ENCODE data around the gene ELMOD1.

Gene ELMOD1

GRCh38 chr11:107583629-107584195 lies 7.2 kb upstream of the ELMOD1 start:
- no peak for DNase-seq (ENCODE audit: low read depth)

GRCh38 chr11:107587306-107587979 lies 3.5 kb upstream of the ELMOD1 start:
- DNase-seq (ENCODE audit: low read depth), result no peak

GRCh38 chr11:107591378-107592230 lies 657 bp downstream of the ELMOD1 start:
- DNase-seq (ENCODE audit: low read depth), result no peak

DNA sequence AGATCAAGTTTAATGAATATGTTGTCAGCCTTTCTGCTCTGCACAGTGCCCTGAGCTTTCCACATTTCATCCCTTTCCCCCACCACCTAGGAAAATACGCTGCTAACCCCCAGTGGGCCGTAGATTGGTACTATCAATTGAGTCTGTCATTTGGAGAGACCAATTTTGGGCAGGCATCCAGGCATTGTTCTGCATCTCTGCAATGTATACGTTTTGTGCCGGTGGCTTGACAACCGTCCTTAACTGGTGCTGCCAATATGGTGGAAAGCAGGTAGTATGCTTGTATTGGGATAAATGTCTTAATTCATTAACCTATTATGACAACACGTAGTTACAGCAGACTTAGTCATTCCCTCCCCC lies 1.3 kb downstream of the ELMOD1 start:
- DNase-seq (ENCODE audit: low read depth), result no peak

DNA sequence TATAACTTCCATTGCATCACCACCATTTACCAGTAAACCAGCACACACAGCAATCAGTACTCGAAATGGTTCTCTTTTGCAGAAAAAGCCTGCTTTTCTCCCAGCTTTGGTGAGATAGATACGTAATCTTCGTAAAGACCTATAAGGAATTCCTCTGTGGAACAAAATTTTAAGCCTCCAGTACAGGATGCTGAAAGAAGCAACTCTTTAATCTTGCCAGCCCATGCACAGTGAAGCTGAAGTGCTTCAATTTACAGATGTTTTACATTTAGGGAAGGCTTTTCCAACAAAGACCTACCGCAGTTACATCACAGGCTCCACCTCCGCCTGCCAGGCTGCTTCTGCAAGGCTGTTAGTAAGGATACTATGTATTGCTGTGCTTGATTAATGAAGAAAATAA lies 1.9 kb downstream of the ELMOD1 start:
- no peak for DNase-seq (ENCODE audit: low read depth)

DNA sequence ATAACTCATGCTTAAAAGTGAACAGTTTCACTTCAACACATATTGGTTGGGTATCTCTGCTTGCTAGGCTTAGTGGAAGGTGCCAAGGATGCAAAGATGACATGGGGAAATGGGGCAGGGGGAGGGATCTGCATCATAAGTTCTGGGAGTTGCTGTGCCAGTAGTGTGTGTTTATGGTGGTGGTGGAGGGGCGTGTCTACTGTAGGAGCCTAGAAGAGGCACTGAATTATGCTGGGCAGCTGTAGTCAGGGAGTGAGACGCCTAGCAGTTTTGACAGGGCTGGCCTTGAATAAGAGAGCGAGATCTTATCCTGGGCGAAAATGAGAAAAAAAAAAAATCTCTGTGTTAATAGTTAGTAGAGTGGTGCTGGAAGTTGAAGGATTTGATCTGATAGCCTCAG lies 3.0 kb downstream of the ELMOD1 start:
- DNase-seq (ENCODE audit: low read depth), result no peak

DNA sequence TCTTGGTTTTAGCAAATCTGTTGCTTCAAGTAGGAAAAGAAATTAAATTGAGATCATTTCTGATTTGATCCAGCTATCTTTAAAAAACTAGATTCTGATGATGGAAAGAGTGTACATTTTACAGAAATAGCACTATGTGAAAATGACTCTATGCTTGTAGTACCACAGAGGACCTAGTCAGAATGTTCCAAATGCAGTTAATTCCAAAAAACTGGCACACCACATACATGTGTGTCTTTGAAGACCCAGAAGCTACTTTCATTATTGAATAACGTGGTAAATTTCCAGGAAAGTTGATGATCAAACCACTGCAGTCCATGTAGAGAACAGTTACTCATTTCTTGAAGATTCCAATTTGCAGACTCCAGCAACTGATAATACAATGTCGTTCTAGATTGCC lies 3.8 kb downstream of the ELMOD1 start:
- DNase-seq (ENCODE audit: low read depth), result no peak

DNA sequence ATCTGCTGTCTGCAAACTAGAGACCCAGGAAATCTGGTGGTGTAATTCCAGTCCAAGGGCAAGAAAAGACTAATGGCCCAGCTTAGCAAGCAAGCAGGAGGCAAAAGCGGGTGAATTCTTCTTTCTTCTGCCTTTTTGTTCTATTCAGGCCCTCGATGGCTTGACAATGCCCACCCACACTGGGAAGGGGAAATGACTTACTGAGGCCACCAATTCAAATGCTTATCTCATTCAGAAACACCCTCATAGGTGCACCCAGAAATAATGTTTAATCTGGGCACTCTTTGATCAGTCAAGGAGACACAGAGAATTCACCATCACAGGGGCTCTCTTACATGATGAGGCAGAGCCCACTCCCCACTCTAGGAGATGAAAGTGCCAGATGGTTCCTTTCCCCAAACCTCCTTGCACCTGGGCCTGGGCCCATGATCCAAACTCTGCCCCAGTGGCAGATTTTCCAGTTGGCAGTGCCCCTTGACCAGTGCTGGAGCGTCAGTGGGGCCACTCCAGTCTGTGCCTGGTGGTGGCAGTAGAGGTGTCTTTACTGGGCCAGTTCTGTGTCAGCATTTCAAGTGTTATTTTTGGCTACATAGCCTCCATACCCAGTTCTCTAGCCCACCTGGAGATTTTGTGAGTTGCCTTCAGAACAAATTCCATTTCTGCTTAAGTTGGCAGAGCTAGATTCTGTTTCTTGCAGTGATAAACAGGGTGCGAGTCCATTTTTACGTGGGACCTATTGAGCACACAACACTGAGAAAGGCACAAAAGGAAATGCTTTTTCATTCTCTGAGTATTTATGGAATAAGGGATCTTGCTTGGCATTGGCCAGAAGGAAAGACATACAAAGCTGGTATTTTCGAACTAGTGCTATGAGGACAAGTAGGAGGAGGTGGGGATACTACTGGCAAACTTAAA lies 7.5 kb downstream of the ELMOD1 start:
- no peak for DNase-seq (ENCODE audit: low read depth)

- DNase-seq (ENCODE audit: low read depth), result no peak
Observed at GRCh38 chr11:107605061-107606006, 14.4 kb downstream of the ELMOD1 start.

GRCh38 chr11:107606141-107606540 lies 15.2 kb downstream of the ELMOD1 start:
- DNase-seq (ENCODE audit: low read depth), result no peak

DNA sequence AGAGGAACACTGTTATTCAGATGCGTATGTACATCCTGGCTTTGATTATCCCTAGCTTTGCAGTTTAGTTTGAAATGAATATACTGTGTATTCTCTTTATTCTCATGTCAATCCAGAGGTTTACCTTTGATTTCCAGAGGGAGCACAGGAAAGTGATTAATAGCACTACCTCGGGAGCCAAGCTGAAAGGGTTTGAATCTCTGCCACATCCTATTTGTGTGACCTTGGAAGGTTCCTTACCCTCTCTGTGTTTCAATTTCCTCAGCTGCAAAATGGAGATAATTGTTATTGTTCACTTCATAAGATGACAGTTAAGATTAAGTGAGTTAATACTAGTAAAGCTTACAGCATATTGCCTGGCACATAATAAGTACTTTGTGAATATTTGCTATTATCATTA lies 17.9 kb downstream of the ELMOD1 start:
- no peak for DNase-seq (ENCODE audit: low read depth)

DNA sequence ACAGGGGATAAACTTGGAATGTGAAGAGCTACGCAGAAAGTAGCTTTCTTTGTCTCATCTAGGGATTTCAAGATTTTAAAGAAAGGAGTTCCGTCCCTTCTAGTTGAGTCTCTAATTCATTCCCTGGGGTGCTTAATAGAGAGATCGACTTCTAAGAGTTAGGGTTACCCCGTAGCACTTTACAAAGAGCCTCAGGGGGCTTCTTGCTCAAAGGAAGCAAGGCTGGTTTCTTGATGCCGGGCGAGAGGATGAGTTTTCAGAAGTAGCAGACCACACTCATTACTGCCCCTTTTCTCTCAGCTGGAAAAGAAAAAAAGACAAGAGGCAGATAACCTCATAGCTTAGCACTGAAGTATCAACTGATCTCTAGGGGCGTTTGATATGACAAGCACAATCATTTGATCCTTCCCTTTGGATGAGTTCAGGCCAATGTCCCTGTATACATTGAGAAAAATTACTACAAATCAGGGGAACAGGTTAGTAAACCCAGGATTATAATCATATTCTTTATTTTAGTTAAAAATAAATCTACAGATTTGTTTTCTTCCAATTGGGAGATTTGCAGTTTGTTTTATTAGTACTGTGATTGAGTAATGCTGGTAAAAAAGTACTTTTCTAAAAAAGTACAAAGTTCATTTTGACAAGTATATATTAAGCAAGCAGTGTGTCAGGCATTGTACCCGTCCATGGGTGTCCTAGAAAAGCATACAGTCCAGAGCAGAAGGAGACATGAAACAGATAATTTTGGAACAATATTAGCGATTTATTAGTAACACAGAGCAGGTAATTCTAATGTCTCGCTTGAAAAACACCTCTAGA lies 18.7 kb downstream of the ELMOD1 start:
- DNase-seq (ENCODE audit: low read depth), result no peak

DNA sequence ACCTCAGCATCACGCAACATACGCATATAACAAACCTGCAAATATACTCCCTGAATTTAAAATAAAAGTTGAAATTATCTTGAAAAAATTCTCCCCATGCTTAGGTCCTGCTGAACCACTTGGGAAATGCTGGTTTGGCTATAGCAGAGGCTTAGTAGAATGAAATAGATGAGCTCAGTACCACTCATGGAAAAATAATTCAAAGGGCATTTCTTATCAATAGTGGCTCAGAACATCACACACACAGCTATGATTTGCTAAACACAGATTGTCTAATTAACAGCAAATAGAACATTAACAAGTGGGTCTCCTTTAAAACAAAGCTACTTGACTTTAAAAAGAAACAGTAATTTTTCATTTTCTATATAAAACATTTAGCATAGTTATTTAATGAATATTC lies 21.5 kb downstream of the ELMOD1 start:
- DNase-seq (ENCODE audit: low read depth), result no peak

DNA sequence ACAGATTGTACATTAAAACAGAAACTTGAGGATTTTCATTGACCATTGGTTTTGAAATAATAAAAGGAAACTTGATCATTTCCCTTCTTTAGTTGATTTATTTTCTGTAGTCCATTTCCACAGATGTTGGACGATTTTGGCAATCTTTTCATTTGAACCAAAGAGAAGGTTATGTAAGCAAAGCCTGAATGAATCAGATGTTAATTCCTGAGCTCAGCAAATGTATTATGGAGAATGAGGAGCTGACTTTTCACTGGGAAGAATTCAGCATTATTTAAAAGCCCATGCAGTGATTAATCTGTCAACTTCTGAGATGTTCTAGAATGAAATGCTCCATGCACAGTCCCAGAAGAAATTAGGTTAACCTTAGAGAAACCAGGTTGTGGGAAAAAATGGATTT lies 29.0 kb downstream of the ELMOD1 start:
- DNase-seq (ENCODE audit: low read depth), result no peak

DNA sequence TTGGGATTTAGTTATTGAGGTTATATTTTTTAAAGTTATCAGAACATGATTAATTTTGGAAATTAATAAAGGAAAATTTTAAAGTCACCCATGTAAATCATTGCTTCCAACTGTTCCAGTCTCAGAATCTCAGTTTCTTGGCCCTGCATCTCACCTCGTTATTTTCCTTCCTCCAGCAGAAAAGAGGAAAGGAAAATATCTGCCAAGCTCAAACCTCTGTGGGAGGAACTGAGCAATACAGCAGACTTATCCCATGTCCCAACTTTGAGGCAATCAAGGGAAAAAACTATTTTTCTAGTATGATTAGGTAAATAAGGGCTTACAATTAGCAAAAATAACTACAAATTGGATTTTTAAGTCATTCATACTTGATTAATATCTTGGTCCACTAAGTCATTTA lies 30.1 kb downstream of the ELMOD1 start:
- no peak for DNase-seq (ENCODE audit: low read depth)

GRCh38 chr11:107623183-107623582 lies 32.2 kb downstream of the ELMOD1 start:
- DNase-seq (ENCODE audit: low read depth), result no peak

GRCh38 chr11:107624983-107625684 lies 34.2 kb downstream of the ELMOD1 start:
- no peak for DNase-seq (ENCODE audit: low read depth)

DNA sequence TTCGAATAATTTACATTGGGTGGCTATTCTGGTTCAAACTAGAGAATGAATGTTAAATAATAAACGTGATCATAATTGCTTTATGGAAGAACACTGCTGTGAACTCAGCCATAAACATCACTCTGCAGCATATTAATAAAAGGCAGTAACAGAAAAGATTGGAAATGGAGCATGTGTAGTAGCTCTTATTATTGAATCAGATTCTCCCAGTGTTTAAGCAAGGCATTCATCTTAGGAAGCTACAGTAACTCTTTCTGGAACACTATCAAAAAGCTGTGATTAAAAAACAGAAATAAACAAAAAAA lies 34.7 kb downstream of the ELMOD1 start:
- no peak for DNase-seq (ENCODE audit: low read depth)

GRCh38 chr11:107631043-107631442 lies 40.1 kb downstream of the ELMOD1 start:
- DNase-seq (ENCODE audit: low read depth), result no peak

DNA sequence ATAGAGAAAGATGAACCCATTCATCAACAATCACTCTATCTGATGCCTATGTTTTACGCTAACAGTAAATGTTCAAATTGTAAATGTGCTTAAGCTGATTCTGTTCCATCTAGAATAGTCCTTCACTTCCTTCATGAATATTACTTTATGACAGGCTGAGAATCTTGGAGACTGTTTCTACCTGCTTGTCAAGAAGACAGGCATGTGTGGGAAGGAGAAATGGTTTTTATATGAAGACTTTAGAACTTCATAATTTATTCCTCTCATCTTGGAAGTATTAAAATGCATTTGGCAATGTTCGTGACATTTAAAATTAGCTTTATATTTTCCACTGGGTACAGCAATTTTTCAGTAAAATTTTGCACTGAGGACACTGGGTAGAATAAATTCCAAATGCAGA lies 41.0 kb downstream of the ELMOD1 start:
- DNase-seq (ENCODE audit: low read depth), result no peak

All from stimulated activated CD8-positive, alpha-beta memory T cell treated with anti-CD3 and anti-CD28 coated beads, Interleukin-7, amount 100 ng/mL, for 24 hours (primary cell).